ENCODE results near the gene COA7. TPM values are rescaled to one million over a fixed set of nuclear protein-coding genes. Genes with fewer than 3 reads are reported as not detected.

The COA7 gene
- total and polyA plus RNA-seq, 2 of the 4 experiments (the other 2 are of a cell fraction): 9.3 to 20.3 TPM

- H3K4me2 ChIP-seq (ENCODE audit: low read depth, low read length): 0 out of 2 replicates have a peak overlapping the region, but pooled peaks have one; percentile 21
- peak overlapping the region; percentile 89 for H3K14ac ChIP-seq (replicated peaks; ENCODE audit: low read depth, low read length)
- H2AFZ ChIP-seq (replicated peaks; ENCODE audit: low read length, poor library complexity): peak overlapping the region; percentile 68
- H3K9ac ChIP-seq (ENCODE audit: low read depth, low read length): no peak overlapping the region
- intact Hi-C loops (cut with micrococcal nuclease) (loop anchor here (10.0 kb wide), 1 partner anchor 217 kb away; the partner anchor contains the start of genes ECHDC2 and SCP2), in situ Hi-C loops (cut with MboI; ENCODE audit: low sequenced_read_pairs) (loop anchor here (10.0 kb wide), 1 partner anchor 477 kb away; no protein-coding TSS in a partner anchor), dilution Hi-C loops (cut with HindIII; ENCODE audit: low sequenced_read_pairs, unreplicated experiment) (no loop called here)
- H2BK5ac ChIP-seq (ENCODE audit: low read depth, low read length, poor library complexity, severe bottlenecking): peak overlapping the region; percentile 87
- H3K27me3 ChIP-seq (ENCODE audit: control insufficient read depth, insufficient read depth, low read length): no peaks in the 10 kb centered on the region
- H4K20me1 ChIP-seq (ENCODE audit: insufficient read depth, low read length): no peaks in the 10 kb centered on the region
- ChIA-PET CTCF (interaction anchor here (0.6 kb wide), 1 partner anchor 18 kb away, joined by 3 read pairs; no protein-coding TSS in a partner anchor), POLR2A (ENCODE audit: unreplicated experiment) (no interaction called here)
- peak overlapping the region; percentile 92 for H3K4ac ChIP-seq (ENCODE audit: low read depth, low read length)
- H4K91ac ChIP-seq (ENCODE audit: insufficient read depth, low read depth, low read length): peak overlapping the region; percentile 74
- ATAC-seq (ENCODE audit: low read depth): peak; percentile 93
- H2BK120ac ChIP-seq (ENCODE audit: low read depth, low read length): peak overlapping the region; percentile 97
- peaks cover 10% of the 10 kb centered on the region for H3K9me1 ChIP-seq (ENCODE audit: insufficient read depth, low read length)
- H3K36me3 ChIP-seq (ENCODE audit: control insufficient read depth, insufficient read depth, low read length): no peaks in the 10 kb centered on the region
- 33% methylated on average over 1 of the region's 5 CpGs; no CpG with 5 or more reads in 1 of the 2 experiments for WGBS, 2 experiments (ENCODE audit: extremely low coverage in 2 of 2, insufficient read length in 1 of 2)
- no peaks in the 10 kb centered on the region for H3K9me3 ChIP-seq (ENCODE audit: control insufficient read depth, insufficient read depth, low read length)
- peak overlapping the region; percentile 88 for H3K27ac ChIP-seq (ENCODE audit: insufficient read depth, low read length)
- H2BK20ac ChIP-seq (ENCODE audit: low read depth, low read length): peak overlapping the region; percentile 96
- peak overlapping the region; percentile 55 to 84 for H4K8ac ChIP-seq (ENCODE audit: low read depth in 2 of 2, low read length in 2 of 2)
- H3K23ac ChIP-seq (ENCODE audit: low read depth, low read length): peak overlapping the region; percentile 82; the same call in 1 of the 2 replicates
- BruUV-seq (replicated peaks): no TSS peak
- peaks cover 4% of the 10 kb centered on the region for H3K4me1 ChIP-seq (ENCODE audit: control insufficient read depth, insufficient read depth, low read length)
- H3K79me1 ChIP-seq (ENCODE audit: low read depth in 1 of 2, low read length in 2 of 2): peaks cover 0 to 4% of the 10 kb centered on the region in 2 experiments; a peak in 1 of 4 replicates
- DNase-seq: peak; percentile 84
- H2AK5ac ChIP-seq (ENCODE audit: low read depth, low read length): peak overlapping the region; percentile 82; the same call in 1 of the 2 replicates
- peak overlapping the region; percentile 76 for H3K18ac ChIP-seq (ENCODE audit: low read depth, low read length)
- peak overlapping the region; percentile 82 for H4K5ac ChIP-seq (ENCODE audit: low read depth, low read length)
- peak overlapping the region; percentile 50; the same call in 1 of the 2 replicates for H3K56ac ChIP-seq (ENCODE audit: extremely low read depth, insufficient read depth, low read length)
- peak overlapping the region; percentile 89 for H2AK9ac ChIP-seq (replicated peaks; ENCODE audit: low read depth, low read length, poor library complexity)
- H3K4me3 ChIP-seq (ENCODE audit: insufficient read depth, low read depth, low read length): no peak overlapping the region
- peak overlapping the region; percentile 84; the same call in 2 of the 3 replicates for H2BK15ac ChIP-seq (ENCODE audit: low read depth, low read length)
- TF ChIP-seq, protein P1, sequence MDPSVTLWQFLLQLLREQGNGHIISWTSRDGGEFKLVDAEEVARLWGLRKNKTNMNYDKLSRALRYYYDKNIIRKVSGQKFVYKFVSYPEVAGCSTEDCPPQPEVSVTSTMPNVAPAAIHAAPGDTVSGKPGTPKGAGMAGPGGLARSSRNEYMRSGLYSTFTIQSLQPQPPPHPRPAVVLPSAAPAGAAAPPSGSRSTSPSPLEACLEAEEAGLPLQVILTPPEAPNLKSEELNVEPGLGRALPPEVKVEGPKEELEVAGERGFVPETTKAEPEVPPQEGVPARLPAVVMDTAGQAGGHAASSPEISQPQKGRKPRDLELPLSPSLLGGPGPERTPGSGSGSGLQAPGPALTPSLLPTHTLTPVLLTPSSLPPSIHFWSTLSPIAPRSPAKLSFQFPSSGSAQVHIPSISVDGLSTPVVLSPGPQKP (IDR thresholded peaks at IDR 0.05; ENCODE audit: borderline replicate concordance, low read depth, low read length): no peak
- TF ChIP-seq, protein P2, sequence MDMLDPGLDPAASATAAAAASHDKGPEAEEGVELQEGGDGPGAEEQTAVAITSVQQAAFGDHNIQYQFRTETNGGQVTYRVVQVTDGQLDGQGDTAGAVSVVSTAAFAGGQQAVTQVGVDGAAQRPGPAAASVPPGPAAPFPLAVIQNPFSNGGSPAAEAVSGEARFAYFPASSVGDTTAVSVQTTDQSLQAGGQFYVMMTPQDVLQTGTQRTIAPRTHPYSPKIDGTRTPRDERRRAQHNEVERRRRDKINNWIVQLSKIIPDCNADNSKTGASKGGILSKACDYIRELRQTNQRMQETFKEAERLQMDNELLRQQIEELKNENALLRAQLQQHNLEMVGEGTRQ (IDR thresholded peaks at IDR 0.05; ENCODE audit: low read depth, low read length): peak; percentile 64; the same call in 1 of the 2 replicates
- TF ChIP-seq SMC3 (IDR thresholded peaks at IDR 0.05; ENCODE audit: low read depth, low read length): no peak
- TF ChIP-seq RFX5 (IDR thresholded peaks at IDR 0.05; ENCODE audit: low read depth, low read length): no peak
- peak; percentile 54 for TF ChIP-seq RCOR1 (IDR thresholded peaks at IDR 0.05; ENCODE audit: insufficient replicate concordance, low read length)
- TF ChIP-seq NFE2L2 (IDR thresholded peaks at IDR 0.05; ENCODE audit: low read depth, low read length): no peak
- no peak for TF ChIP-seq MXI1 (IDR thresholded peaks at IDR 0.05; ENCODE audit: borderline replicate concordance, low read depth, low read length)
- TF ChIP-seq RAD21 (IDR thresholded peaks at IDR 0.05; ENCODE audit: low read length): no peak
- peak; percentile 66; the same call in 1 of the 2 replicates for TF ChIP-seq BHLHE40 (IDR thresholded peaks at IDR 0.05; ENCODE audit: low read depth, low read length)
- no peak for TF ChIP-seq CTCF (conservative IDR thresholded peaks at IDR 0.05; ENCODE audit: low read depth, low read length)
- no peak for TF ChIP-seq MAFK (IDR thresholded peaks at IDR 0.05; ENCODE audit: low read depth, low read length)
- no peak for TF ChIP-seq POLR2A (IDR thresholded peaks at IDR 0.05; ENCODE audit: low read depth, low read length)
- no peak for TF ChIP-seq MAZ (IDR thresholded peaks at IDR 0.05; ENCODE audit: borderline replicate concordance, low read depth, low read length)
Observed at GRCh38 chr1:52707927-52708655, 9.9 kb upstream of the COA7 start.
